Keratinocyte (primary cell): ENCODE data around the gene CAPN7. TPM values are rescaled to one million over a fixed set of nuclear protein-coding genes. Genes with fewer than 3 reads are reported as not detected.

Experiments used
- DNase-seq: peaks from one replicate; pipeline ENCODE4 v3.0.0-alpha.2; 2011; ENCODE audit warnings: low read depth, missing footprints, low spot score
- FAIRE-seq: peaks from 2 replicates; lab custom pipeline; 2011; peaks lifted over from hg19 to GRCh38; lab: Jason Lieb, UNC
- H2AFZ ChIP-seq: 2 replicates; pipeline ENCODE4 v1.6.0; 2012; ENCODE audit warnings: low read length, control low read depth, inconsistent platforms; ENCODE audit not compliant: control insufficient read depth
- H3K27ac ChIP-seq: 2 replicates; pipeline ENCODE4 v1.5.1; 2011; ENCODE audit warnings: low read length; ENCODE audit not compliant: control insufficient read depth, insufficient read depth
- H3K27me3 ChIP-seq: 3 replicates; pipeline ENCODE4 v1.6.0; 2011; ENCODE audit warnings: low read length; ENCODE audit not compliant: control insufficient read depth, insufficient read depth; ENCODE audit errors: extremely low read depth
- H3K36me3 ChIP-seq, 2 experiments: 2 replicates in 1 of 2; 3 replicates in 1 of 2; pipeline ENCODE4 v1.5.1; 2011; ENCODE audit warnings: low read length in 2 of 2, mild to moderate bottlenecking in 1 of 2; ENCODE audit not compliant: control insufficient read depth in 2 of 2, insufficient read depth in 2 of 2; ENCODE audit errors: extremely low read depth in 1 of 2
- H3K4me1 ChIP-seq: 3 replicates; pipeline ENCODE4 v1.5.1; 2011; ENCODE audit warnings: low read length; ENCODE audit not compliant: control insufficient read depth, insufficient read depth; ENCODE audit errors: extremely low read depth
- H3K4me2 ChIP-seq: 3 replicates; pipeline ENCODE4 v1.6.0; 2011; ENCODE audit warnings: low read depth, low read length; ENCODE audit not compliant: control insufficient read depth, insufficient read depth; ENCODE audit errors: extremely low read depth
- H3K4me3 ChIP-seq, 3 experiments: fragments of 200-600 bp in 1 of 3; sonication (generic) in 1 of 3; 2 replicates in 2 of 3; 3 replicates in 1 of 3; pipeline ENCODE4 v1.5.1; 2011 to 2016; ENCODE audit warnings: low read length in 3 of 3, mild to moderate bottlenecking in 3 of 3, control low read depth in 2 of 3, inconsistent platforms in 1 of 3, low read depth in 1 of 3, mixed read lengths in 1 of 3, mixed run types in 1 of 3, moderate library complexity in 1 of 3; ENCODE audit not compliant: control insufficient read depth in 2 of 3, insufficient read depth in 2 of 3; ENCODE audit errors: extremely low read depth in 1 of 3
- H3K79me2 ChIP-seq: 2 replicates; pipeline ENCODE4 v1.6.0; 2012; ENCODE audit warnings: low read length; ENCODE audit not compliant: control insufficient read depth, insufficient read depth
- H3K9ac ChIP-seq: 3 replicates; pipeline ENCODE4 v1.6.0; 2011; ENCODE audit warnings: low read length; ENCODE audit not compliant: control insufficient read depth, insufficient read depth; ENCODE audit errors: extremely low read depth
- H3K9me1 ChIP-seq: 3 replicates; pipeline ENCODE4 v1.6.0; 2011; ENCODE audit warnings: low read length; ENCODE audit not compliant: control insufficient read depth, insufficient read depth; ENCODE audit errors: extremely low read depth
- H3K9me3 ChIP-seq: 2 replicates; pipeline ENCODE4 v1.5.1; 2012; ENCODE audit warnings: low read depth, low read length; ENCODE audit not compliant: control insufficient read depth
- H4K20me1 ChIP-seq: 3 replicates; pipeline ENCODE4 v1.6.0; 2011; ENCODE audit warnings: low read length; ENCODE audit not compliant: control insufficient read depth, insufficient read depth; ENCODE audit errors: extremely low read depth
- EZH2 ChIP-seq: IDR thresholded peaks from one replicate; pipeline ENCODE4 v1.6.1; 2012; ENCODE audit warnings: inconsistent platforms, mild to moderate bottlenecking, low read length, moderate library complexity
- dilution Hi-C: fragments of 300-500 bp; cut with MboI; formaldehyde crosslinking; loops from one replicate; pipeline ENCODE4 v1.7.0; 2020; ENCODE audit warnings: low sequenced_read_pairs; ENCODE audit not compliant: extremely low pct_ligation_motif_present
- polyA plus RNA-seq, 5 experiments: library from polyadenylated mRNA; depleted of rRNA in 3 of 5; stranded (reverse) in 3 of 5; stranded (forward) in 1 of 5; unstranded in 1 of 5; fragments of >200 nt; gene quantifications; 1 replicate in 1 of 5; 2 replicates in 3 of 5; 3 replicates in 1 of 5; pipeline versions ENCODE4 v1.2.1 to v1.2.3, GENCODE V29; 2011 to 2012; ENCODE audit warnings: missing spikeins in 2 of 5, low read depth in 1 of 5, low replicate concordance in 1 of 5
- TF ChIP-seq, protein P1 (sequence below), 3 experiments: IDR thresholded peaks in 1 of 3; conservative IDR thresholded peaks in 1 of 3; optimal IDR thresholded peaks in 1 of 3; 2 replicates in 2 of 3; 3 replicates in 1 of 3; pipeline versions ENCODE3 to v1.5.1; 2011; ENCODE audit warnings: low read length in 3 of 3, mild to moderate bottlenecking in 3 of 3, moderate library complexity in 2 of 3, control low read depth in 1 of 3, inconsistent platforms in 1 of 3; ENCODE audit not compliant: insufficient read depth in 2 of 3; ENCODE audit errors: extremely low read depth in 1 of 3

CAPN7 gene
- polyA plus RNA-seq, 1 donor (not counting 4 experiments of a cell fraction or from before 2014, with no cell fraction given) = 29.3 TPM

DNA sequence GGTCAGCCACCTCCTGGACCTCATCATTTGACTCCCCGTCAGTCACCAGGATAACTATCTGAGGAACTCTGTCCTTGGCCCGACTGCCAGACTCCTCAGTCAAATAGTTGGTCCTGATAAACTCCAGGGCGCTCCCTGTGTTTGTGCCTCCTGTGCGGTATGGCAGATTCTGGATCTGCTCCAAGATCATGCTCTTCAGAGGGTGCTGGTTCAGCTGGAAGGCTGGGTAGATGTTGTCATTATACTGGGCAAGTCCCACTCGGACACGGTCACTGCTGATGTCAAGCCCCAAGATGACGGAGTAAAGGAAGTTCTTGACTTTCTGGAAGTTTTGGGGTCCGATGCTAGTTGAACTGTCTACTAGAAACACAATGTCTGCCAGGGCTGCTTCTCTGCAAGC is 31.1 kb upstream of the CAPN7 start:
- no peak overlapping the region for H3K9ac ChIP-seq

DNA sequence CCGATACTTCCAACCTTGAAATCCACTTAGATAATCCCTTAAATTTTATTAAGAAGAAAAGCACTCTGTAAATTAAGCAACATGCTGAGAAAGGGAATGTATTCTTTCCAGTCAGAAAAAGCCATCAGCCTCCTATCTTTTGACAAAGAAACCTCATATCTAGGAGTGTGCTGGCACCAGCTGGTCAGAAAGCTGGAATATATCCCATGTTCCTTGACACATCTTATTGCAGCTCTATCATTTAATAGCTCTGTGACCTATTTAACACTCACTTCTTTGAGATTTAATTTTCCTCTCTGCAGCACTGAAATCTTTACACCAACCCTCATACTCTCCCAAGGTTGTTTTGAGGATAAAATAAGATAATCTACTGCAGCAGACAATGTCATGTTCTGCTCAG is 30.4 kb upstream of the CAPN7 start:
- Histone ChIP-seq H3K79me2 (no peaks in the 10 kb centered on the region), H3K4me1 (no peaks in the 10 kb centered on the region), H3K9me3 (no peaks in the 10 kb centered on the region), H4K20me1 (no peaks in the 10 kb centered on the region), H3K36me3 (no peaks in the 10 kb centered on the region), H3K27me3 (peaks cover 17% of the 10 kb centered on the region), H3K4me3 (no peak overlapping the region), H3K9me1 (no peaks in the 10 kb centered on the region), H3K9ac (no peak overlapping the region), H3K27ac (no peak overlapping the region), H3K4me2 (no peak overlapping the region), H2AFZ (no peak overlapping the region)
- TF ChIP-seq EZH2 = no peak
- TF ChIP-seq, protein P1, sequence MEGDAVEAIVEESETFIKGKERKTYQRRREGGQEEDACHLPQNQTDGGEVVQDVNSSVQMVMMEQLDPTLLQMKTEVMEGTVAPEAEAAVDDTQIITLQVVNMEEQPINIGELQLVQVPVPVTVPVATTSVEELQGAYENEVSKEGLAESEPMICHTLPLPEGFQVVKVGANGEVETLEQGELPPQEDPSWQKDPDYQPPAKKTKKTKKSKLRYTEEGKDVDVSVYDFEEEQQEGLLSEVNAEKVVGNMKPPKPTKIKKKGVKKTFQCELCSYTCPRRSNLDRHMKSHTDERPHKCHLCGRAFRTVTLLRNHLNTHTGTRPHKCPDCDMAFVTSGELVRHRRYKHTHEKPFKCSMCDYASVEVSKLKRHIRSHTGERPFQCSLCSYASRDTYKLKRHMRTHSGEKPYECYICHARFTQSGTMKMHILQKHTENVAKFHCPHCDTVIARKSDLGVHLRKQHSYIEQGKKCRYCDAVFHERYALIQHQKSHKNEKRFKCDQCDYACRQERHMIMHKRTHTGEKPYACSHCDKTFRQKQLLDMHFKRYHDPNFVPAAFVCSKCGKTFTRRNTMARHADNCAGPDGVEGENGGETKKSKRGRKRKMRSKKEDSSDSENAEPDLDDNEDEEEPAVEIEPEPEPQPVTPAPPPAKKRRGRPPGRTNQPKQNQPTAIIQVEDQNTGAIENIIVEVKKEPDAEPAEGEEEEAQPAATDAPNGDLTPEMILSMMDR (optimal IDR thresholded peaks at IDR 0.05 in 1 of 3, IDR thresholded peaks at IDR 0.05 in 1 of 3, conservative IDR thresholded peaks at IDR 0.05 in 1 of 3; ENCODE audit: extremely low read depth in 1 of 3, insufficient read depth in 2 of 3, low read length in 3 of 3) = no peak
- dilution Hi-C loops = no loop called here
- DNase-seq (no peak), FAIRE-seq (no peak)

More for the DNA sequence above, 31.1 kb upstream of the CAPN7 start:
- Histone ChIP-seq H2AFZ (no peak overlapping the region), H3K9me3 (no peaks in the 10 kb centered on the region), H3K79me2 (no peaks in the 10 kb centered on the region), H3K4me1 (no peaks in the 10 kb centered on the region), H3K27me3 (peaks cover 11% of the 10 kb centered on the region), H3K4me3 (no peak overlapping the region), H3K9me1 (no peaks in the 10 kb centered on the region), H3K27ac (no peak overlapping the region), H3K36me3 (no peaks in the 10 kb centered on the region), H3K4me2 (no peak overlapping the region), H4K20me1 (no peaks in the 10 kb centered on the region)
- dilution Hi-C loops = no loop called here
- no peak for DNase-seq
- FAIRE-seq = no peak
- TF ChIP-seq, protein P1 (optimal IDR thresholded peaks at IDR 0.05 in 1 of 3, IDR thresholded peaks at IDR 0.05 in 1 of 3, conservative IDR thresholded peaks at IDR 0.05 in 1 of 3; ENCODE audit: extremely low read depth in 1 of 3, insufficient read depth in 2 of 3, low read length in 3 of 3) = no peak
- no peak for TF ChIP-seq EZH2
